ENCODE measurements around the gene CNTN5. TPM values are rescaled to one million over a fixed set of nuclear protein-coding genes. Genes with fewer than 3 reads are reported as not detected.

CNTN5 gene
- total RNA-seq, 2 donors from 2014 or later: 1.4 to 3.3 TPM

DNA sequence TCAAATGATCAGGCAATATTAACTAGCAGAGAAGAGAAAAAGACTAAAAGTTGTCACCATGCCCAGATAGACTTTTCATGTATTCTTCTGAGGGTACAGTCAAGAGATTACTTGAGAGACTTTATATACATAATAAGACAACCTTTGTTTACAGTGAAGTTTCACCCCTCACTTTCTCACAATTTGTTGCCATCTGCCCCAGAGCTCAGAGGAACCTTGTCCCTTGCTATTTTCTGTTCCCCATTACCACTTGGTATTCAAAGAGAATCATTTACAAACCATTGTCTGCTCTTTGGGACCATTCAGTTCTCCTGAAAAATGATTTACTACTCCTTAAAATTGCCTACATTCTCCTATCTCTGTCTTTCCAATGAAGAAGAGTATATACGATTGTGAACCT lies 544.6 kb downstream of the CNTN5 start:
- Mint-ChIP-seq H3K27me3 (ENCODE audit: insufficient read depth) (no peaks in the 10 kb centered on the region), H3K4me3 (no peak overlapping the region), H3K4me1 (no peaks in the 10 kb centered on the region), H3K36me3 (ENCODE audit: low read depth) (no peaks in the 10 kb centered on the region), H3K9me3 (no peaks in the 10 kb centered on the region), H3K27ac (no peak overlapping the region)
- no CpG with 5 or more reads among the region's 1 CpG for WGBS, 2 experiments (ENCODE audit: insufficient coverage in 1 of 2, insufficient read length in 1 of 2)
- Histone ChIP-seq H3K27me3 (ENCODE audit: control insufficient read depth, insufficient read depth, low read length, poor library complexity, severe bottlenecking) (no peaks in the 10 kb centered on the region), H3K9me3 (ENCODE audit: control insufficient read depth, low read length) (no peaks in the 10 kb centered on the region), H3K36me3 (ENCODE audit: control insufficient read depth, insufficient read depth, low read length) (no peaks in the 10 kb centered on the region), H3K27ac (ENCODE audit: low read depth, low read length) (no peak overlapping the region), H3K9ac (ENCODE audit: extremely low read depth, low read length, poor library complexity, severe bottlenecking) (no peak overlapping the region), H3K4me3 (ENCODE audit: low read length) (no peak overlapping the region), H3K4me1 (ENCODE audit: control insufficient read depth, insufficient read depth, low read length) (no peaks in the 10 kb centered on the region)
- no peak for DNase-seq
- TF ChIP-seq, protein P1, sequence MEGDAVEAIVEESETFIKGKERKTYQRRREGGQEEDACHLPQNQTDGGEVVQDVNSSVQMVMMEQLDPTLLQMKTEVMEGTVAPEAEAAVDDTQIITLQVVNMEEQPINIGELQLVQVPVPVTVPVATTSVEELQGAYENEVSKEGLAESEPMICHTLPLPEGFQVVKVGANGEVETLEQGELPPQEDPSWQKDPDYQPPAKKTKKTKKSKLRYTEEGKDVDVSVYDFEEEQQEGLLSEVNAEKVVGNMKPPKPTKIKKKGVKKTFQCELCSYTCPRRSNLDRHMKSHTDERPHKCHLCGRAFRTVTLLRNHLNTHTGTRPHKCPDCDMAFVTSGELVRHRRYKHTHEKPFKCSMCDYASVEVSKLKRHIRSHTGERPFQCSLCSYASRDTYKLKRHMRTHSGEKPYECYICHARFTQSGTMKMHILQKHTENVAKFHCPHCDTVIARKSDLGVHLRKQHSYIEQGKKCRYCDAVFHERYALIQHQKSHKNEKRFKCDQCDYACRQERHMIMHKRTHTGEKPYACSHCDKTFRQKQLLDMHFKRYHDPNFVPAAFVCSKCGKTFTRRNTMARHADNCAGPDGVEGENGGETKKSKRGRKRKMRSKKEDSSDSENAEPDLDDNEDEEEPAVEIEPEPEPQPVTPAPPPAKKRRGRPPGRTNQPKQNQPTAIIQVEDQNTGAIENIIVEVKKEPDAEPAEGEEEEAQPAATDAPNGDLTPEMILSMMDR (conservative IDR thresholded peaks at IDR 0.05): no peak

DNA sequence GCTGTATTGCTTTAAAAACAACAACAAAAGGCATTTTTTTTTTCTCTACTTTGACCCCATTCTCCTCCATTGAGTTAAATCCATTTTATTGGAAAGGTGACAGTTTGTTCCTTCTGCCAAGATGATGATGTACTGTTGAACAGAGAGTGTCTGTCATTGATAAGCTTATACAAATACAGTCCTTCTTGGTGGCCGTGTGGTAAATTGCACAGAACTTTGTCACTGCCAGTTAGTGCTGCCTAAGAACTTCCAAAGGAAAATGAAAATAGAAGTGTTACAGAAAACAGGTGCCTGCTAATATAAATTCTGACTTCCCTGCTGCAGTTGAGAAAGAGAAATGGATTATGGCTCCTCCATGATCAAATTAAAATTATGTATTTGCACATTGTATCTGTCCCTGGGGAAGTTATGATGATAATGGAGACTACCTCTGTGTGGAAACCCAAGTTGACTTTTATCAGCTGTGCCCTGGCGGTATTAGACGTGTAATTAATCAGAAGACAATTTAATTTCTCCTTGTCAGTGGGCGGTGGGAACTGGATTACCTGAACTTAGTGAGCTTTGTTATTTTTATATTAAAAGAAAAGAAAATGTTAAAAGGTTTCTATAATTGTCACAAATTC lies 546.7 kb downstream of the CNTN5 start:
- no peaks in the 10 kb centered on the region for H3K4me1 Mint-ChIP-seq
- H3K9ac ChIP-seq (ENCODE audit: extremely low read depth, low read length, poor library complexity, severe bottlenecking): no peak overlapping the region
- no peaks in the 10 kb centered on the region for H3K9me3 ChIP-seq (ENCODE audit: control insufficient read depth, low read length)
- H3K4me3 Mint-ChIP-seq: no peak overlapping the region
- no peaks in the 10 kb centered on the region for H3K9me3 Mint-ChIP-seq
- no peaks in the 10 kb centered on the region for H3K36me3 ChIP-seq (ENCODE audit: control insufficient read depth, insufficient read depth, low read length)
- H3K27ac ChIP-seq (ENCODE audit: low read depth, low read length): no peak overlapping the region
- TF ChIP-seq, protein P1 (conservative IDR thresholded peaks at IDR 0.05): no peak
- H3K27me3 Mint-ChIP-seq (ENCODE audit: insufficient read depth): no peaks in the 10 kb centered on the region
- 86% methylated on average over 4 of the region's 4 CpGs; no CpG with 5 or more reads in 1 of the 2 experiments for WGBS, 2 experiments (ENCODE audit: insufficient coverage in 1 of 2, insufficient read length in 1 of 2)
- H3K27ac Mint-ChIP-seq: no peak overlapping the region
- no peak for DNase-seq
- H3K36me3 Mint-ChIP-seq (ENCODE audit: low read depth): no peaks in the 10 kb centered on the region
- H3K4me3 ChIP-seq (ENCODE audit: low read length): no peak overlapping the region
- no peaks in the 10 kb centered on the region for H3K4me1 ChIP-seq (ENCODE audit: control insufficient read depth, insufficient read depth, low read length)
- no peaks in the 10 kb centered on the region for H3K27me3 ChIP-seq (ENCODE audit: control insufficient read depth, insufficient read depth, low read length, poor library complexity, severe bottlenecking)

DNA sequence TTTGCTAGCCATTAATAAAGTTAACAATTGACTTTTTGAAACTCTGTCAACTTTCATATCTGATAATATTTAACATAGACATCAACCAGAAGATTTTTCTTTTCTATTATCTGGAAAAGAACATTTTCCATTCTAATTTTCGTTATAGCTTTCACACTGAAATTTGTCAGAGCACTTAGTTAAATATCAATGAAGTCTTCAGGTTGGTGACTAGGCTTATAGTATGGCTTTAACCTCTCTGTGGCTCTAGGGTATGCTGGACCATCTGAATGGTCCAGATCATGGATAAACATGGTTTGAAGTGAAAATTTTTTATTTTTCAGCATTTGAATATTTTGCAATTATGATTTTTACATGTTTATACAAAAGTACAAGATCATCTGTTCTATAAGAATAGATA lies 548.1 kb downstream of the CNTN5 start:
- H3K4me1 ChIP-seq (ENCODE audit: control insufficient read depth, insufficient read depth, low read length): no peaks in the 10 kb centered on the region
- H3K27ac ChIP-seq (ENCODE audit: low read depth, low read length): no peak overlapping the region
- H3K27me3 ChIP-seq (ENCODE audit: control insufficient read depth, insufficient read depth, low read length, poor library complexity, severe bottlenecking): no peaks in the 10 kb centered on the region
- no peaks in the 10 kb centered on the region for H3K36me3 ChIP-seq (ENCODE audit: control insufficient read depth, insufficient read depth, low read length)
- no peak overlapping the region for H3K4me3 ChIP-seq (ENCODE audit: low read length)
- Mint-ChIP-seq H3K36me3 (ENCODE audit: low read depth) (no peaks in the 10 kb centered on the region), H3K4me1 (no peaks in the 10 kb centered on the region), H3K27ac (no peak overlapping the region), H3K9me3 (no peaks in the 10 kb centered on the region), H3K27me3 (ENCODE audit: insufficient read depth) (no peaks in the 10 kb centered on the region), H3K4me3 (no peak overlapping the region)
- H3K9me3 ChIP-seq (ENCODE audit: control insufficient read depth, low read length): no peaks in the 10 kb centered on the region
- H3K9ac ChIP-seq (ENCODE audit: extremely low read depth, low read length, poor library complexity, severe bottlenecking): no peak overlapping the region
- DNase-seq: no peak
- whole genome bisulfite sequencing, 2 experiments (ENCODE audit: insufficient coverage in 1 of 2, insufficient read length in 1 of 2): 63% methylated on average over 1 of the region's 1 CpG; no CpG with 5 or more reads in 1 of the 2 experiments
- TF ChIP-seq, protein P1 (conservative IDR thresholded peaks at IDR 0.05): no peak
